ENCODE results near the gene ZFP57. TPM values are rescaled to one million over a fixed set of nuclear protein-coding genes. Genes with fewer than 3 reads are reported as not detected.

The ZFP57 gene
- 1 to 10 TPM in 2 of 4 donors, not detected in 2; 4.7 to 6.2 TPM for total RNA-seq

DNA sequence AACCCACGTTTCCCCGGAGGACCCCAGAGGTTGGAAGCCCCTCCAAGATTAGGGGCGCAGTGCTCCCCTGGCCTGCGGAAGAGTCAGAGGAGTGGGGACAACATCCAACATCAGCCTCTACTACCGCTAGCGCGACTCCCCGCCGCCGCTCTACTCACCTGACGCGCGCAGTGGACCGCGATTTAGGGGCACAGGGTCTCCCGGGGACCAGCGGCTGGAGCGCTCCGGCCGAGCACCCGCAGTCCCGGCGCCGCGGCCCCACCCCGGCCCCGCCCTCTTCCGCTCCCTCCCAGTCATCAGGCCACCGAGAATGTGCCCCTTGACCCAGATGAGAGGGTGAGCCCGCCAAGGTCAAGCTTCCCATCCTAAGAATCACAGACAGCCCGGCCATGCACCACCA is at the start of gene ZFP57:
Gene ZFP57 (minus strand): TSS at position 249 of the 400 bp plus-strand sequence. CDS start 4,149 bp downstream, outside the sequence.
- H3K27ac ChIP-seq: no peak within 1 kb of the TSS
- ATAC-seq: no peak
- no peaks in the 10 kb centered on the region for H3K9me3 ChIP-seq
- peaks cover 12% of the 10 kb centered on the region for H3K27me3 ChIP-seq
- peak within 1 kb of the TSS in 1 of 2 donors; percentile 2 for H3K4me3 ChIP-seq
- 56% methylated on average over 6 of the region's 31 CpGs; no CpG with 5 or more reads in 1 of the 2 donors for WGBS, 2 donors (ENCODE audit: low coverage in 1 of 2)
- H3K4me1 ChIP-seq: no peaks in the 10 kb centered on the region
- no peak for TF ChIP-seq POLR2AphosphoS5 (IDR thresholded peaks at IDR 0.05)
- TF ChIP-seq EP300 (IDR thresholded peaks at IDR 0.05): no peak
- no peaks in the 10 kb centered on the region for H3K36me3 ChIP-seq

- H3K4me3 ChIP-seq: no peak overlapping the region
- H3K27me3 ChIP-seq: no peaks in the 10 kb centered on the region
- peaks cover 0 to 6% (median 0%) of the 10 kb centered on the region in 3 donors for H3K4me1 ChIP-seq
- no peaks in the 10 kb centered on the region for H3K9me3 ChIP-seq
- H3K36me3 ChIP-seq: peaks cover 0 to 32% of the 10 kb centered on the region in 2 donors
- 44 to 54% methylated on average over 7 of the region's 7 CpGs for WGBS, 2 donors (ENCODE audit: low coverage in 1 of 2)
- no peak for ATAC-seq
- TF ChIP-seq EP300 (IDR thresholded peaks at IDR 0.05) (no peak), POLR2AphosphoS5 (IDR thresholded peaks at IDR 0.05) (no peak), POLR2A (IDR thresholded peaks at IDR 0.05) (no peak)
- TF ChIP-seq, protein P1, sequence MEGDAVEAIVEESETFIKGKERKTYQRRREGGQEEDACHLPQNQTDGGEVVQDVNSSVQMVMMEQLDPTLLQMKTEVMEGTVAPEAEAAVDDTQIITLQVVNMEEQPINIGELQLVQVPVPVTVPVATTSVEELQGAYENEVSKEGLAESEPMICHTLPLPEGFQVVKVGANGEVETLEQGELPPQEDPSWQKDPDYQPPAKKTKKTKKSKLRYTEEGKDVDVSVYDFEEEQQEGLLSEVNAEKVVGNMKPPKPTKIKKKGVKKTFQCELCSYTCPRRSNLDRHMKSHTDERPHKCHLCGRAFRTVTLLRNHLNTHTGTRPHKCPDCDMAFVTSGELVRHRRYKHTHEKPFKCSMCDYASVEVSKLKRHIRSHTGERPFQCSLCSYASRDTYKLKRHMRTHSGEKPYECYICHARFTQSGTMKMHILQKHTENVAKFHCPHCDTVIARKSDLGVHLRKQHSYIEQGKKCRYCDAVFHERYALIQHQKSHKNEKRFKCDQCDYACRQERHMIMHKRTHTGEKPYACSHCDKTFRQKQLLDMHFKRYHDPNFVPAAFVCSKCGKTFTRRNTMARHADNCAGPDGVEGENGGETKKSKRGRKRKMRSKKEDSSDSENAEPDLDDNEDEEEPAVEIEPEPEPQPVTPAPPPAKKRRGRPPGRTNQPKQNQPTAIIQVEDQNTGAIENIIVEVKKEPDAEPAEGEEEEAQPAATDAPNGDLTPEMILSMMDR (IDR thresholded peaks at IDR 0.05): no peak
- no peak overlapping the region for H3K27ac ChIP-seq
These were observed 49.7 kb upstream of the ZFP57 start for GRCh38 chr6:29730575-29731126.

- Histone ChIP-seq H3K9me3 (no peaks in the 10 kb centered on the region), H3K36me3 (peaks cover 0 to 40% of the 10 kb centered on the region in 2 donors), H3K4me1 (peaks cover 0 to 14% (median 0%) of the 10 kb centered on the region in 3 donors), H3K4me3 (no peak overlapping the region), H3K27me3 (no peaks in the 10 kb centered on the region), H3K27ac (no peak overlapping the region)
- TF ChIP-seq POLR2AphosphoS5 (IDR thresholded peaks at IDR 0.05) (no peak), EP300 (IDR thresholded peaks at IDR 0.05) (no peak)
- ATAC-seq: no peak
- WGBS, 2 donors (ENCODE audit: low coverage in 1 of 2): 60 to 66% methylated on average over 3 to 6 of the region's 6 CpGs
These were observed 48.9 kb upstream of the ZFP57 start for GRCh38 chr6:29729774-29730328.

DNA sequence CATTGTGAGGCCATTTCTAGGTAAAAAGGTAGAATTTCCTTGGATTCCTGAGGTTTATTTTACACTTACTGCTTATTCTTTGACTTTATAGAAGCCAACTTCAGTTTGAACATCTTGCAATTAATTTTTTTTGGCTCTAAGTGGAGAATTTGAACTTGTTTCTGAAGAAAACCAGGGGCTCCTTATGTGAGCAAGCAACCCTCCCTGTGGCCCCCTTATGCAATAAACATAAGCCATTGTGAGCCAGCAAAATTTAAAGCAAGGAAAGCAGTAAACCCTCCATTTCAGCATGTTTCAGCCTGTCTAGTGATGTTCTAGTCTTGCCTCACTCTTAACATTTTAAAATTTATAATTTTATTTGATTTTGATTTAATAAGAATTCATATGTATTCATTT is 47.9 kb upstream of the ZFP57 start:
- Histone ChIP-seq H3K4me3 (no peak overlapping the region), H3K36me3 (peaks cover 0 to 41% of the 10 kb centered on the region in 2 donors), H3K9me3 (no peaks in the 10 kb centered on the region), H3K4me1 (peaks cover 0 to 24% (median 0%) of the 10 kb centered on the region in 3 donors), H3K27me3 (no peaks in the 10 kb centered on the region), H3K27ac (no peak overlapping the region)
- no peak for ATAC-seq
- no peak for TF ChIP-seq EP300 (IDR thresholded peaks at IDR 0.05)

DNA sequence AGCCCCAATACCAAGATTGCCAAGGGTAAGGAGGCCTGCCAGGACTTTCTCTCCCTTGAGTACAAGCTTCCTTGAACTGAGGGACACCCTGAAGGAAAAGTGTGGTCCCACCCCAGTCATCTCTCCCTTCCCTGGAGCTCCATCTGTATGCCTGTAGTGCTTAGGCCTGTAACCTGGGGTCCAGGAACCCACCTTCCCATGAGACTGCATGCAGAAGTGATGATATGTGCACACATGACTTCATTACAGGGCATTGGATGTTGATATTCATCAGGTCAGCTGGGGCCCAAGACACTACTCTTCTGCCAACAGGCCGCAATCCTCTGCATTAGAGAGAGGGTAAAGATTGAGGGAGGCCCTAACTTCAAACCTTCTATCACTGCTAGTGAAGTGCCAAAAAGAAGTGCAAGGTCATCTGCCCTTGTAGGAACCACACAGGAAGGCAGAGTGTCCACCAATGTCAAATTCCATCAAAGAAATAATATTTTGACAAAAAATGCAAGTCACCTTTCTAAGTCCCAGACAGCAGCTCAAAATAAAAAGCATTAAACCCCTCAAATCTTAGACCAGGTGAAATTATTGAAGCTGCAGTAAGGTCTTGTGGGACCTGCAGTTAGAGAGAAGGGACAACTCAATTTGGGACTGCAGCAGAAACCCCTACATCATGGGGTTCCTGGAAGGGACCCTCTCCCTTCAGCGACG is 47.4 kb upstream of the ZFP57 start:
- H3K9me3 ChIP-seq: no peaks in the 10 kb centered on the region
- ATAC-seq: no peak
- H3K4me1 ChIP-seq: peaks cover 0 to 26% (median 0%) of the 10 kb centered on the region in 3 donors
- H3K27me3 ChIP-seq: no peaks in the 10 kb centered on the region
- WGBS, 2 donors (ENCODE audit: low coverage in 1 of 2): 81 to 87% methylated on average over 3 of the region's 3 CpGs
- H3K4me3 ChIP-seq: no peak overlapping the region
- no peak for TF ChIP-seq POLR2A (IDR thresholded peaks at IDR 0.05)
- no peak for TF ChIP-seq EP300 (IDR thresholded peaks at IDR 0.05)
- H3K36me3 ChIP-seq: peaks cover 0 to 41% of the 10 kb centered on the region in 2 donors
- H3K27ac ChIP-seq: no peak overlapping the region

GRCh38 chr6:29727637-29728036 is 46.7 kb upstream of the ZFP57 start:
- Histone ChIP-seq H3K9me3 (no peaks in the 10 kb centered on the region), H3K27ac (no peak overlapping the region), H3K4me3 (no peak overlapping the region), H3K36me3 (peaks cover 0 to 41% of the 10 kb centered on the region in 2 donors), H3K4me1 (peaks cover 0 to 26% (median 0%) of the 10 kb centered on the region in 3 donors), H3K27me3 (no peaks in the 10 kb centered on the region)
- TF ChIP-seq POLR2AphosphoS5 (IDR thresholded peaks at IDR 0.05) (no peak), POLR2A (IDR thresholded peaks at IDR 0.05) (no peak), EP300 (IDR thresholded peaks at IDR 0.05) (no peak)
- TF ChIP-seq, protein P1 (IDR thresholded peaks at IDR 0.05): no peak
- ATAC-seq: no peak
- 40 to 50% methylated on average over 1 of the region's 2 CpGs for WGBS, 2 donors (ENCODE audit: low coverage in 1 of 2)

All from gastroesophageal sphincter (tissue), 4 donors.